Activated CD8-positive, alpha-beta T cell treated with anti-CD3 and anti-CD28 coated beads for 36 hours (primary cell): Measurements from ENCODE around the gene GGT6. TPM values are rescaled to one million over a fixed set of nuclear protein-coding genes. Genes with fewer than 3 reads are reported as not detected.
A peak's percentile ranks its signal among the peaks of the same experiment; 100 is the strongest.

Source experiments
- ATAC-seq: fragments of 200-7000 bp; cut with Tn5 transposase; one replicate; pipeline ENCODE4 v1.10.0; 2021; ENCODE audit warnings: mild to moderate bottlenecking, moderate library complexity
- CTCF ChIA-PET: fragments of 350-600 bp; sonication (Branson Sonifier 250); formaldehyde crosslinking; loops from one replicate; lab custom pipeline; 2021; ENCODE audit warnings: antibody characterized with exemption; lab: Charles Lee
- POLR2A ChIA-PET: fragments of 350-600 bp; sonication (Branson Sonifier 250); formaldehyde crosslinking; loops from one replicate; lab custom pipeline; 2021; ENCODE audit warnings: antibody characterized with exemption; lab: Charles Lee
- DNase-seq: peaks from one replicate; pipeline ENCODE4 v3.0.0-alpha.2; 2020
- H3K27ac Mint-ChIP-seq: one replicate; pipeline ENCODE4 v1.8.0; 2021; ENCODE audit warnings: mild to moderate bottlenecking, mixed read lengths
- H3K27me3 Mint-ChIP-seq: one replicate; pipeline ENCODE4 v1.8.0; 2021; ENCODE audit warnings: mixed read lengths
- H3K36me3 Mint-ChIP-seq: one replicate; pipeline ENCODE4 v1.8.0; 2021; ENCODE audit warnings: low read depth, mixed read lengths
- H3K4me1 Mint-ChIP-seq: one replicate; pipeline ENCODE4 v1.8.0; 2021; ENCODE audit warnings: low read depth, mixed read lengths
- H3K4me3 Mint-ChIP-seq: one replicate; pipeline ENCODE4 v1.8.0; 2021; ENCODE audit warnings: mild to moderate bottlenecking, moderate library complexity, mixed read lengths
- H3K9me3 Mint-ChIP-seq: one replicate; pipeline ENCODE4 v1.8.0; 2021; ENCODE audit warnings: mixed read lengths
- intact Hi-C: fragments of 100-400 bp; cut with micrococcal nuclease; formaldehyde crosslinking; loops from one replicate; pipeline ENCODE4 v1.10.0; 2022
- total RNA-seq, 2 experiments: library from RNA; stranded (reverse); gene quantifications; one replicate each; pipeline ENCODE4 v1.2.3, GENCODE V29; 2021
- TF ChIP-seq, protein P1 (sequence below): fragments of 200-600 bp; IDR thresholded peaks from one replicate; pipeline ENCODE4 v1.8.0; 2022; ENCODE audit warnings: antibody characterized with exemption, mild to moderate bottlenecking

GGT6 gene
- total RNA-seq, 2 experiments from 2014 or later, result not detected

DNA sequence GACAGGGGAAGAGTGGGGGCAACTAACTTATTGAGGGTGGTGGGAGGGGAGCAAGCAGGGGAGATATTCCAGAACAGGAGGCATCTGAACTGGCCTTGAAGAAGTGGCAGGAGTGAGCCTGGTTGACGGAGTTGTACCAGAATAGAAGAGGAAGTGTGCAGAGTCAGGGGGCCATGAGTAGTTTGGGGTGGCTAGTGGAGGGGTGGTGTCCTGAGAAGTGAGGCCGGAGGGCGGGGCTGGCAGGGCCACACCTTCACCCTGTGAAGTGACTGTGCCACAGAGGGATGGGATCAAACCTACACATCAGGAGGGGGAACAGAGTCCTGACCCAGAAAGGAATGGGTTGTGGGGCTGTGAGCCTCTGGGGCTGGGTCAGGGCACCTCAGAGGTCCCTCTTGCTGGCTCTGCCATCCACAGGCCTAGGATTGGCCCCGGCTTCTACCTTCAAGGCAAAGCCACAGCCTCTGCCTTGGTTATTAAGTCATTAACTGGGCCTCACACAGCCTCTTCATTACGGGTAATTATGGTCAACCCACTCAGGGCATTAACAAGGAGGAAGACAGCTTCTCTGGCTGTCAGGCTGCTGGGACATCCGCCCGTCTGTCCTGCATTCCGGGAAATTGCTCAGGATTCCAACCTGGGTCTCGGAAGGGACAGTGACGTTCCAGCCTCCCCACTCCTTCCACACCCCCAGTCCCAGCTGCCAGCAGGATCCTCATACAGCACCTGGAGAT lies 49.0 kb downstream of the GGT6 start:
- no peaks in the 10 kb centered on the region for H3K36me3 Mint-ChIP-seq
- H3K4me3 Mint-ChIP-seq, result no peak overlapping the region
- CTCF ChIA-PET, result interaction anchor here (1.6 kb wide), 1 partner anchor 114 kb away, joined by 5 read pairs; no protein-coding TSS in a partner anchor
- no peaks in the 10 kb centered on the region for H3K9me3 Mint-ChIP-seq
- H3K27me3 Mint-ChIP-seq, result no peaks in the 10 kb centered on the region
- TF ChIP-seq, protein P1, sequence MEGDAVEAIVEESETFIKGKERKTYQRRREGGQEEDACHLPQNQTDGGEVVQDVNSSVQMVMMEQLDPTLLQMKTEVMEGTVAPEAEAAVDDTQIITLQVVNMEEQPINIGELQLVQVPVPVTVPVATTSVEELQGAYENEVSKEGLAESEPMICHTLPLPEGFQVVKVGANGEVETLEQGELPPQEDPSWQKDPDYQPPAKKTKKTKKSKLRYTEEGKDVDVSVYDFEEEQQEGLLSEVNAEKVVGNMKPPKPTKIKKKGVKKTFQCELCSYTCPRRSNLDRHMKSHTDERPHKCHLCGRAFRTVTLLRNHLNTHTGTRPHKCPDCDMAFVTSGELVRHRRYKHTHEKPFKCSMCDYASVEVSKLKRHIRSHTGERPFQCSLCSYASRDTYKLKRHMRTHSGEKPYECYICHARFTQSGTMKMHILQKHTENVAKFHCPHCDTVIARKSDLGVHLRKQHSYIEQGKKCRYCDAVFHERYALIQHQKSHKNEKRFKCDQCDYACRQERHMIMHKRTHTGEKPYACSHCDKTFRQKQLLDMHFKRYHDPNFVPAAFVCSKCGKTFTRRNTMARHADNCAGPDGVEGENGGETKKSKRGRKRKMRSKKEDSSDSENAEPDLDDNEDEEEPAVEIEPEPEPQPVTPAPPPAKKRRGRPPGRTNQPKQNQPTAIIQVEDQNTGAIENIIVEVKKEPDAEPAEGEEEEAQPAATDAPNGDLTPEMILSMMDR, result no peak
- H3K27ac Mint-ChIP-seq, result no peak overlapping the region
- DNase-seq (no peak), ATAC-seq (no peak)
- H3K4me1 Mint-ChIP-seq, result peaks cover 15% of the 10 kb centered on the region
- intact Hi-C loops, result no loop called here
- POLR2A ChIA-PET, result no interaction called here

DNA sequence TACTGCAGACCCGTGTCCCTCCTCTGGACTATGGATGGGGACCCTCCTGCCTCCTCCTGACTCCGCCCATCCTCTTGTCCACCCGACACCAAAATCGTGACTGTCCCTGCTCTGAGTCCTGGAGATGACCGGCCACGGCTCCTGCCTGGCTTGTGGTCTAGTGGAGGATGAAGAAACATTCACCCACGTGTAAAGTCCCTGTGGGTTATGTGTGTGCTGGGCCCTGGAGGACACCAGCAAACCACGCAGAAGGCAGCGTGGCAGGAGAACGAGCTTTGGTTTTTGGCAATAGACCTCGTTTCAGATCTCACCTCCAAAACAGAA lies 49.8 kb downstream of the GGT6 start:
- DNase-seq (no peak), ATAC-seq (no peak)
- intact Hi-C loops, result no loop called here
- Mint-ChIP-seq H3K27ac (no peak overlapping the region), H3K27me3 (no peaks in the 10 kb centered on the region), H3K4me1 (peaks cover 15% of the 10 kb centered on the region), H3K9me3 (no peaks in the 10 kb centered on the region), H3K4me3 (no peak overlapping the region), H3K36me3 (no peaks in the 10 kb centered on the region)
- ChIA-PET POLR2A (interaction anchor here (0.9 to 1.7 kb wide), 2 partner anchors 27 to 30 kb away, joined by 3 to 5 read pairs; no protein-coding TSS in a partner anchor), CTCF (interaction anchor here (1.2 to 1.6 kb wide), 2 partner anchors 56 to 114 kb away, joined by 3 to 5 read pairs; no protein-coding TSS in a partner anchor)
- TF ChIP-seq, protein P1, result no peak

DNA sequence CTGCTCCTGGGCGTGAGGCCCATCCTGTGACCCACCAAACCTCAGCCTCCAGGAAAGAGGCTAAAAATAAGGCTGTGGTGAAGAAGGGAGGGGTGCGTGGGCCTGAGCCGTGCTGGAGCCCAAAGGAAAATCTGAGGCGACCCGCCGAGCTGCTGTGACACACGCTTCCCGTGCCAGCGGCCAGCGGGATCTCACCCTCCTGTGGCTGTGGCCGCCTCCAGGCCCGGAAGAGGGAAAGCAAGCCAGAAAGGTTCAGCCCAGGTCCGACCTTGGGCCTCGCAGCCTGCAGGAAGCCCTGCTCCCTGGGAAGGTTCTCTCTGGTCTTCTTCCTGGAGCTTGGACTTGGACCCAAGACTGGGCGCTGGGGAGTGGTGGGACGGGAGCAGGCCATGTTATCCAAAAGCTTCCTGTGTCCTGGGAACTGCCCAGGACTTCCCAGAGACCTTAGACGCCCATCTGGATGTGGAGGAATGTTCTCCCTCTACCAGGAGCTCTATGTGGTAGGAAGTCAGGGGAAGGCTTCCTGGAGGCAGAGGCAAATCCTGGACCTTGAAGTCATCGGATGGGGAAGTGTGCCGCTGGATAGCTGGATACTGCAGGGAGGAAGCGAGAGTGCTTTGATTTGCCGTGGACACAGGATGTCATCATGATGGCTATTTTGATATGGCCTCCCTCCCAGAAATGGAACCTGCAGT lies 50.3 kb downstream of the GGT6 start:
- intact Hi-C loops, result no loop called here
- TF ChIP-seq, protein P1, result no peak
- Mint-ChIP-seq H3K27me3 (no peaks in the 10 kb centered on the region), H3K27ac (no peak overlapping the region), H3K4me3 (no peak overlapping the region), H3K9me3 (no peaks in the 10 kb centered on the region), H3K36me3 (no peaks in the 10 kb centered on the region), H3K4me1 (peaks cover 17% of the 10 kb centered on the region)
- CTCF ChIA-PET, result interaction anchor here (0.7 to 1.6 kb wide), 3 partner anchors 17 to 115 kb away, joined by 3 to 5 read pairs (median 3); no protein-coding TSS in a partner anchor
- POLR2A ChIA-PET, result interaction anchor here (0.9 to 1.7 kb wide), 2 partner anchors 27 to 30 kb away, joined by 3 to 5 read pairs; no protein-coding TSS in a partner anchor
- ATAC-seq (peak; percentile 5), DNase-seq (no peak)

- no peaks in the 10 kb centered on the region for H3K36me3 Mint-ChIP-seq
- intact Hi-C loops, result no loop called here
- TF ChIP-seq, protein P1, result no peak
- ATAC-seq (peak; percentile 84), DNase-seq (peak; percentile 73)
- no peaks in the 10 kb centered on the region for H3K9me3 Mint-ChIP-seq
- H3K4me1 Mint-ChIP-seq, result peaks cover 23% of the 10 kb centered on the region
- ChIA-PET CTCF (interaction anchor here (0.6 to 1.2 kb wide), 5 partner anchors 16 to 120 kb away, joined by 3 to 5 read pairs (median 3); no protein-coding TSS in a partner anchor), POLR2A (interaction anchor here (0.7 to 1.7 kb wide), 2 partner anchors 29 to 246 kb away, joined by 4 to 5 read pairs; partner anchors contain the start of gene ANKFY1)
- no peaks in the 10 kb centered on the region for H3K27me3 Mint-ChIP-seq
- H3K4me3 Mint-ChIP-seq, result no peak overlapping the region
- H3K27ac Mint-ChIP-seq, result no peak overlapping the region
Observed at GRCh38 chr17:4509401-4509800, 51.0 kb downstream of the GGT6 start.
